ENCODE results near the gene MBD6. TPM values are rescaled to one million over a fixed set of nuclear protein-coding genes. Genes with fewer than 3 reads are reported as not detected.

Gene MBD6
- total and polyA plus RNA-seq, 2 of the 8 experiments (the other 6 are each of a cell fraction or from before 2014, with no cell fraction given), result 3.9 to 32.3 TPM

DNA sequence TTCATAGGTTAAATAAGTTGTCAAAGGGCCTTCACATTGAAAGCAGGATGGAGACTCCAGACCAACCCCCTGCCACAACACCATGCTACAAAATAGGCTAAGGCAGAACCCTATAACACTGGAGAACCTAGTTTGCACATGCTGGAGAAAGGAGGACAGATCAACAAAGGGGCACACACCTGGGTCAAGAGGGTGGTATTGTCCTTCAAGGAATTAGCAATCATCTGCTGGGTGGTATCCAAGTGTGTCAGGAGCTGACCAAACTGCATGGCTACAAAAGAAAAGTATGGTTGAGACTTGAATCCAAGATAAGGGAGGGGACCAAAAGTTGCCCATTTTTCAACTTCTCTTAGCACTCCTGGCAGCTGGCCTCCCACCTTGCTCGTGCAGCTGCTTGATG lies 9.2 kb downstream of the MBD6 start (continued):
- TF ChIP-seq EP300 (IDR thresholded peaks at IDR 0.05; ENCODE audit: borderline replicate concordance in 1 of 2, low read depth in 2 of 2, low read length in 2 of 2) (no peak), TBP (IDR thresholded peaks at IDR 0.05; ENCODE audit: low read depth, low read length) (no peak), SP1 (IDR thresholded peaks at IDR 0.05; ENCODE audit: low read depth, low read length) (no peak)

Measured in H1 (cell line).